ENCODE data around the gene GDPGP1. TPM values are rescaled to one million over a fixed set of nuclear protein-coding genes. Genes with fewer than 3 reads are reported as not detected.

Gene GDPGP1
- total RNA-seq, 4 donors from 2014 or later = 8.3 to 24.0 (median 19.6) TPM

DNA sequence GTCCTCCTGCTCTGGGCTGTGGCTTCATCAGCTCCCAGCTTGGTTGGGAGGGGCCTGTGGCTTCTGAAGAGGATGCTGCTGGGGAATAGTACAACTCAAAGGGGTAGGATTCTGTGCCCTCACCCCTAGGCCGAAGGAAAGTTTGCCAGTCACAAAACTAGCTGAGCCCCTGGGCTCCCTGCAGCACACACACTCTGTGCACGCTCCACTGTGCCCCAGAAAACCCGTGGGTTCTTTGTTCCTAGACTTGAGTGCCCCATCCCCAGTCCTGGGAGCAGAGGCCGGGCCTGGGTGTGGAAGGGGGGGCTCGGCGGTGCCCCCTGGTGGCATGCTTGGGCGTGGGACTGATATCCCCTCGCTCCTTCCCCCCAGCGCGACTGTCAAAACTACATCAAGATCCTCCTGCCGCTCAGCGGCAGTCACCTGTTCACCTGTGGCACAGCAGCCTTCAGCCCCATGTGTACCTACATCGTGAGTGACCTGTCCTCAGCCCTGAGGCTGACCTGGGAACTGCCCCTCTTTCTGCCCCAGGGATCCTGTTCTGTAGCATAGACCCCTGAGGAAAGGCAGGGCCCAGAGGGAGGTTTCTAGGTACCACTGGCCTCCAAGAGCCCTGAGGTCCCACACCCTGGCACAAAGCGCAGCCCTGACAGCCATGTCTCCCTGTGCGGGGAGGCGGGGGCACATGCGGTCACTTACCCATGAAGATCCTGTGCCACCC lies 14.4 kb upstream of the GDPGP1 start:
- DNase-seq = peak; percentile 65 to 75 (median 70)
- H3K27me3 ChIP-seq = no peaks in the 10 kb centered on the region
- peaks cover 0 to 54% (median 0%) of the 10 kb centered on the region in 3 donors for H3K36me3 ChIP-seq
- H3K4me3 ChIP-seq = no peak overlapping the region
- H3K9me3 ChIP-seq = no peaks in the 10 kb centered on the region
- peaks cover 0 to 12% (median 4%) of the 10 kb centered on the region in 4 donors for H3K4me1 ChIP-seq
- TF ChIP-seq, protein P1, sequence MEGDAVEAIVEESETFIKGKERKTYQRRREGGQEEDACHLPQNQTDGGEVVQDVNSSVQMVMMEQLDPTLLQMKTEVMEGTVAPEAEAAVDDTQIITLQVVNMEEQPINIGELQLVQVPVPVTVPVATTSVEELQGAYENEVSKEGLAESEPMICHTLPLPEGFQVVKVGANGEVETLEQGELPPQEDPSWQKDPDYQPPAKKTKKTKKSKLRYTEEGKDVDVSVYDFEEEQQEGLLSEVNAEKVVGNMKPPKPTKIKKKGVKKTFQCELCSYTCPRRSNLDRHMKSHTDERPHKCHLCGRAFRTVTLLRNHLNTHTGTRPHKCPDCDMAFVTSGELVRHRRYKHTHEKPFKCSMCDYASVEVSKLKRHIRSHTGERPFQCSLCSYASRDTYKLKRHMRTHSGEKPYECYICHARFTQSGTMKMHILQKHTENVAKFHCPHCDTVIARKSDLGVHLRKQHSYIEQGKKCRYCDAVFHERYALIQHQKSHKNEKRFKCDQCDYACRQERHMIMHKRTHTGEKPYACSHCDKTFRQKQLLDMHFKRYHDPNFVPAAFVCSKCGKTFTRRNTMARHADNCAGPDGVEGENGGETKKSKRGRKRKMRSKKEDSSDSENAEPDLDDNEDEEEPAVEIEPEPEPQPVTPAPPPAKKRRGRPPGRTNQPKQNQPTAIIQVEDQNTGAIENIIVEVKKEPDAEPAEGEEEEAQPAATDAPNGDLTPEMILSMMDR (IDR thresholded peaks at IDR 0.05) = peak; percentile 52 to 70 (median 58)
- no peak for TF ChIP-seq POLR2A (IDR thresholded peaks at IDR 0.05)
- peak overlapping the region in 1 of 4 donors; percentile 18 for H3K27ac ChIP-seq

DNA sequence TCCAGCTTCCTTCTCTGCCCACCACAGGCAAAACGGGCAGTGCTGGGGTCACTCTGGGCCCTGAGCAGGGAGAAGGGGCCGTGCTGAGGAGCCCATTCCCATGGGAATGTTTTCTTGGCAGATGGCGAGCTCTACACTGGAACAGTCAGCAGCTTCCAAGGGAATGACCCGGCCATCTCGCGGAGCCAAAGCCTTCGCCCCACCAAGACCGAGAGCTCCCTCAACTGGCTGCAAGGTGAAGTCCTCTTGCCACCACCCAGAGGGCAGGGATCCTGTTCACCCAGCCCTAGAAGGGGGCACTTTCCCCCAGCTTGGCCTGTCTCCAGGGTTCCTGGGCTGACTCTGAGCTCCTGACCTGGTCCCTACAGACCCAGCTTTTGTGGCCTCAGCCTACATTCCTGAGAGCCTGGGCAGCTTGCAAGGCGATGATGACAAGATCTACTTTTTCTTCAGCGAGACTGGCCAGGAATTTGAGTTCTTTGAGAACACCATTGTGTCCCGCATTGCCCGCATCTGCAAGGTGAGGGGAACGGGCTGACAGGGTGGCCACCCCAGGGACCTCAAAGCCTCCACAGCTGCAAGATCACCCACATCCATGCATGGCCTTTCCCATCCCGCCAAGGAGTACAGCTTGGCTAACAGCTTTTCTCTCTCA lies 12.6 kb upstream of the GDPGP1 start:
- peaks cover 0 to 72% (median 0%) of the 10 kb centered on the region in 3 donors for H3K36me3 ChIP-seq
- peaks cover 0 to 8% (median 3%) of the 10 kb centered on the region in 4 donors for H3K4me1 ChIP-seq
- H3K27ac ChIP-seq = peak overlapping the region in 2 of 4 donors; percentile 41 to 49
- TF ChIP-seq POLR2A (IDR thresholded peaks at IDR 0.05) = peak in 1 of 2 donors; percentile 14
- TF ChIP-seq, protein P1 (IDR thresholded peaks at IDR 0.05) = peak in 5 of 6 experiments; percentile 13 to 89 (median 80)
- DNase-seq = peak in 2 of 3 donors; percentile 82 to 86
- no peaks in the 10 kb centered on the region for H3K27me3 ChIP-seq
- H3K4me3 ChIP-seq = no peak overlapping the region
- H3K9me3 ChIP-seq = no peaks in the 10 kb centered on the region

DNA sequence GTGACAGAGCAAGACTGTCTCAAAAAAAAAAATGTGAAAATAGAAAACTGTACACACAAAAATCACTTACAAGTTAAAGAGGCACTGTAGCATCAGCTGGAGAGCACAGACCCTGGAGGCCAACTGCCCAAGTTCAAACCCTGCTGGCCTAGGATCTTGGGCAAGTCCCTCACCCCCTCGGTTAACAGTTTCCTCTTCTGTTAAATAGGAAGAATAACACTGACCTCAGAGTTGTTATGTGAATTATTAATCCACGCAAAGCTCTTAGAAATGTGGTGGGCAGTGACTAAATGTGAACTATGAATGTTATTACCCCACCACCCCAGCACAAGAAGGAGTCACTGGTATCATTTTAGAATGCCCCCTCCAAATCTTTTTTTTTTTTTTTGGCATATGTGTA lies 11.5 kb upstream of the GDPGP1 start:
- TF ChIP-seq, protein P1 (IDR thresholded peaks at IDR 0.05) = no peak
- no peak for TF ChIP-seq POLR2A (IDR thresholded peaks at IDR 0.05)
- Histone ChIP-seq H3K36me3 (peaks cover 0 to 76% (median 0%) of the 10 kb centered on the region in 3 donors), H3K27me3 (no peaks in the 10 kb centered on the region), H3K27ac (no peak overlapping the region), H3K4me3 (no peak overlapping the region), H3K9me3 (no peaks in the 10 kb centered on the region), H3K4me1 (peaks cover 0 to 5% (median under 1%) of the 10 kb centered on the region in 4 donors)
- DNase-seq = no peak

DNA sequence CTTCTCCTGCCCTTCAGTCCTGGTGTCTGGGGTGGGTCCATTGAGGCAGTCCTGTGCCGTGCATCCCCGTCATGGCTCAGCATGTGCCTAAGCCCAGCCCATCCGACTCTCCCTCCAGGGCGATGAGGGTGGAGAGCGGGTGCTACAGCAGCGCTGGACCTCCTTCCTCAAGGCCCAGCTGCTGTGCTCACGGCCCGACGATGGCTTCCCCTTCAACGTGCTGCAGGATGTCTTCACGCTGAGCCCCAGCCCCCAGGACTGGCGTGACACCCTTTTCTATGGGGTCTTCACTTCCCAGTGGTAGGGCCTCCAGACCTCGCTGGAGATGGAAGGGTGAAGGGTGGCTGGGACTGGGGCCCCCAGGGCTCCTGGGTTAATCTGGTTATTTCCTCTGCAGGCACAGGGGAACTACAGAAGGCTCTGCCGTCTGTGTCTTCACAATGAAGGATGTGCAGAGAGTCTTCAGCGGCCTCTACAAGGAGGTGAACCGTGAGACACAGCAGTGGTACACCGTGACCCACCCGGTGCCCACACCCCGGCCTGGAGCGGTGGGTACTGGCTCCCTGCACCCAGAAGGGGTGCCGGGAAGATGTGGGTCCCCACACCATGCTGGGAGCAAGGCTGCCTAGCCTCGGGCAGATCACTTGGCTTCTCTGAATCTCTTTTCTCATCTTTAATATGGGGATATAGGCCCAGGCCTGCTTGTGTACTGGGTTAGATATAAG lies 10.4 kb upstream of the GDPGP1 start:
- H3K4me3 ChIP-seq = no peak overlapping the region
- TF ChIP-seq POLR2A (IDR thresholded peaks at IDR 0.05) = no peak
- TF ChIP-seq, protein P1 (IDR thresholded peaks at IDR 0.05) = no peak
- peaks cover 0 to 76% (median 0%) of the 10 kb centered on the region in 3 donors for H3K36me3 ChIP-seq
- no peak for DNase-seq
- H3K4me1 ChIP-seq = peaks cover 0 to 9% (median 0%) of the 10 kb centered on the region in 4 donors
- H3K27ac ChIP-seq = no peak overlapping the region
- no peaks in the 10 kb centered on the region for H3K9me3 ChIP-seq
- no peaks in the 10 kb centered on the region for H3K27me3 ChIP-seq

DNA sequence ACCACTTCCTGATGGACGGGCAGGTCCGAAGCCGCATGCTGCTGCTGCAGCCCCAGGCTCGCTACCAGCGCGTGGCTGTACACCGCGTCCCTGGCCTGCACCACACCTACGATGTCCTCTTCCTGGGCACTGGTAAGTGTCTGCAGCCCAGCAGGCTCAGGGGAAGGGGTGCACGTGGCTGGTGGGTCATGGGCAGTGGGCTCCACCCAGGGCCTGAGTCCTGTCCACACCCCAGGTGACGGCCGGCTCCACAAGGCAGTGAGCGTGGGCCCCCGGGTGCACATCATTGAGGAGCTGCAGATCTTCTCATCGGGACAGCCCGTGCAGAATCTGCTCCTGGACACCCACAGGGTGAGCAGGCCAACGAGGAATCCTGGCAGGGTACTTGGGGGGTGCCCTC lies 9.0 kb upstream of the GDPGP1 start:
- no peak for TF ChIP-seq POLR2A (IDR thresholded peaks at IDR 0.05)
- TF ChIP-seq, protein P1 (IDR thresholded peaks at IDR 0.05) = no peak
- H3K27ac ChIP-seq = no peak overlapping the region
- no peak overlapping the region for H3K4me3 ChIP-seq
- no peaks in the 10 kb centered on the region for H3K27me3 ChIP-seq
- no peak for DNase-seq
- H3K9me3 ChIP-seq = no peaks in the 10 kb centered on the region
- peaks cover 0 to 87% (median 0%) of the 10 kb centered on the region in 3 donors for H3K36me3 ChIP-seq
- peaks cover 0 to 24% (median under 1%) of the 10 kb centered on the region in 4 donors for H3K4me1 ChIP-seq
